RWPE2 (cell line): ENCODE results near the gene C22orf23.

Experiments
- ATAC-seq: fragments of 200-7000 bp; cut with Tn5 transposase; 3 replicates; pipeline ENCODE4 v1.9.1; 2021; ENCODE audit warnings: low read depth
- DNase-seq: peaks from one replicate; pipeline ENCODE4 v3.0.0-alpha.2; 2020; ENCODE audit warnings: low spot score
- H3K27ac ChIP-seq: fragments of 450-650 bp; 2 replicates; pipeline ENCODE4 v1.5.1; 2017; ENCODE audit warnings: mild to moderate bottlenecking; ENCODE audit not compliant: poor library complexity, severe bottlenecking
- H3K27me3 ChIP-seq: fragments of 250-450 bp; sonication (Bioruptor Pico); 2 replicates; pipeline ENCODE4 v1.5.1; 2021; ENCODE audit warnings: mild to moderate bottlenecking, moderate library complexity; ENCODE audit not compliant: insufficient read depth, poor library complexity, severe bottlenecking
- H3K36me3 ChIP-seq: fragments of 250-450 bp; sonication (Bioruptor Pico); 2 replicates; pipeline ENCODE4 v1.5.1; 2020; ENCODE audit warnings: low read depth, mild to moderate bottlenecking, moderate library complexity
- H3K4me1 ChIP-seq: fragments of 250-450 bp; sonication (Bioruptor Pico); 2 replicates; pipeline ENCODE4 v1.5.1; 2021; ENCODE audit warnings: mild to moderate bottlenecking, moderate library complexity; ENCODE audit not compliant: insufficient read depth, poor library complexity, severe bottlenecking
- H3K4me3 ChIP-seq: fragments of 250-450 bp; sonication (Bioruptor Pico); 2 replicates; pipeline ENCODE4 v1.5.1; 2021; ENCODE audit warnings: mild to moderate bottlenecking, moderate library complexity; ENCODE audit not compliant: severe bottlenecking
- H3K9me3 ChIP-seq: fragments of 250-450 bp; sonication (Bioruptor Pico); 2 replicates; pipeline ENCODE4 v1.5.1; 2021; ENCODE audit warnings: mild to moderate bottlenecking, moderate library complexity; ENCODE audit not compliant: severe bottlenecking
- TF ChIP-seq, protein P1 (sequence below): fragments of 450-650 bp; IDR thresholded peaks from one replicate; pipeline ENCODE4 v1.5.1; 2017; ENCODE audit warnings: mild to moderate bottlenecking, moderate library complexity; ENCODE audit not compliant: poor library complexity, severe bottlenecking

C22orf23 gene

DNA sequence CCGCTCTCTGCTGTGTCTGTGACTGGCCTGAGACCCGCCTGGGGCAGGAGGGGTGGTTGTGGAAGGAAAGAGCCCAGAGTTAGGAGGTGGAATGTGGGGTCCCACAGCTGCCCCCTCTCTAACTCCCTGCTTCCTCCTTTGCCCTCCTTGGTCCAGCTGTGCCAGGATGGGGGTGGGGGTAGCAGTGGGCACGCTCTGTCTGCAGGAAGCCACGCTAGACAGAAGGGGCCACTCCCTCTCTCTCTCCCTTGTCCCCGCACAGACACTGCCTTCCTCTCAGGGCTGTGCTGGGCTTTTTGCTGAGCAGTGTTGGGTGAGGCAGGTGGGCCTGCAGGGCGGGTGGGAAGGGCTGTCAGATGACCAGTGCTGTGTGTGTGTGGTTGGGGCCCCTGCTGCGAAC lies 33.0 kb upstream of the C22orf23 start:
- H3K4me1 ChIP-seq = no peaks in the 10 kb centered on the region
- no peaks in the 10 kb centered on the region for H3K9me3 ChIP-seq
- H3K36me3 ChIP-seq = no peaks in the 10 kb centered on the region
- DNase-seq (no peak), ATAC-seq (no peak)
- TF ChIP-seq, protein P1, sequence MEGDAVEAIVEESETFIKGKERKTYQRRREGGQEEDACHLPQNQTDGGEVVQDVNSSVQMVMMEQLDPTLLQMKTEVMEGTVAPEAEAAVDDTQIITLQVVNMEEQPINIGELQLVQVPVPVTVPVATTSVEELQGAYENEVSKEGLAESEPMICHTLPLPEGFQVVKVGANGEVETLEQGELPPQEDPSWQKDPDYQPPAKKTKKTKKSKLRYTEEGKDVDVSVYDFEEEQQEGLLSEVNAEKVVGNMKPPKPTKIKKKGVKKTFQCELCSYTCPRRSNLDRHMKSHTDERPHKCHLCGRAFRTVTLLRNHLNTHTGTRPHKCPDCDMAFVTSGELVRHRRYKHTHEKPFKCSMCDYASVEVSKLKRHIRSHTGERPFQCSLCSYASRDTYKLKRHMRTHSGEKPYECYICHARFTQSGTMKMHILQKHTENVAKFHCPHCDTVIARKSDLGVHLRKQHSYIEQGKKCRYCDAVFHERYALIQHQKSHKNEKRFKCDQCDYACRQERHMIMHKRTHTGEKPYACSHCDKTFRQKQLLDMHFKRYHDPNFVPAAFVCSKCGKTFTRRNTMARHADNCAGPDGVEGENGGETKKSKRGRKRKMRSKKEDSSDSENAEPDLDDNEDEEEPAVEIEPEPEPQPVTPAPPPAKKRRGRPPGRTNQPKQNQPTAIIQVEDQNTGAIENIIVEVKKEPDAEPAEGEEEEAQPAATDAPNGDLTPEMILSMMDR = no peak
- H3K27me3 ChIP-seq = no peaks in the 10 kb centered on the region
- H3K27ac ChIP-seq = no peak overlapping the region
- no peak overlapping the region for H3K4me3 ChIP-seq

DNA sequence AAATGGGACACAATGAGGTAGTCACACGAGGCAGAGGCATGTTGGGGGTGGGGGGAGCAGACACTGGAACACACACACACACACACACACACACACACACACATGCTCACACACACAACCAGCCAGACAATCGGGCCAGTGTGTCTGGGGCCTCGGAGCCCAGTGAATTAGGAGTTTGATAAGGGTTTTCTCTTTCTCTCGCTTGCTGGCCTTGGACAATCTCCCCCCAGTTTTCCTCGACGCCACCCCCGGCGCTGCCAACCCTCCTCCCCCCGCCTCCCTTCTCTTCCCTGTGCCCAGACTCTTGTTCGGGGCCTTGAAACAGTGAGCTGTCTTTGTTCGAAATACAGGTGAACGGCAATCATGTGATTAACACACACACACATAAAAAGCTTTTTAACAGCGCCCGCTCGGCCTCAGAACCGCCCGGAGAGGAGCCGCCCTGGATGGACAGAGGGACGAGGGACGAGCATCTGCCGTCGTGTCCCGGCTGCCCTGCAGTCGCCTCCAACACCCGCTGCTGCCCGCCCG lies 32.4 kb upstream of the C22orf23 start:
- Histone ChIP-seq H3K4me1 (no peaks in the 10 kb centered on the region), H3K27ac (no peak overlapping the region), H3K9me3 (no peaks in the 10 kb centered on the region), H3K36me3 (no peaks in the 10 kb centered on the region), H3K4me3 (no peak overlapping the region), H3K27me3 (no peaks in the 10 kb centered on the region)
- ATAC-seq (no peak), DNase-seq (no peak)
- TF ChIP-seq, protein P1 = no peak

DNA sequence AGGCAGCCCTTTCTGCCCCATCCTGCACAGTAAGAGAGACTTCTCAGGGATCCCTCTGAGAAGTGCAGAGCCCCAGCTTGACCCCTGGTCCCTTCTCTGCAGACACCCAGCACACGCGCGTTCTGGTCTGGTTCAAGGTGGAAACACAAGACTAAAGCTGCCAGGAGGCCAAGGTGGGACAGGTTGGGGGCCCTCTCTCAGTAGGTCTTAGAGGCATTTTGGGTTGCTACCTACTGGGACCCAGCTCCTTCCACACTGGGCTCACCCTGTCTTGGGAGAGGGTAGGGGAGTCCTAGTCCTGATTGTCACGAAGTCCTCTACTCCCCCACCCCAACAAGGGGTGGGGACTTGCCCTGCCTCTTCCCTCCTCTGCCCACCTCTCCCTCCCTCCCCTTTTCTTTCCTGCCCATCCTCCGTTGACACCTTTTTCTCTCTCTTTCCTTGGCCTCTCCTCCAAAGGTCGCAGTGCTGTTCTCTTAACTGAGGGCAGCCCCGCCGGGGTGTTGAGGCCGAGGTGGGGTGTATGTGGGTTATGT lies 31.7 kb upstream of the C22orf23 start:
- no peak overlapping the region for H3K4me3 ChIP-seq
- no peaks in the 10 kb centered on the region for H3K9me3 ChIP-seq
- H3K4me1 ChIP-seq = no peaks in the 10 kb centered on the region
- DNase-seq = no peak
- no peaks in the 10 kb centered on the region for H3K36me3 ChIP-seq
- H3K27ac ChIP-seq = no peak overlapping the region
- H3K27me3 ChIP-seq = no peaks in the 10 kb centered on the region
- no peak for ATAC-seq
- TF ChIP-seq, protein P1 = no peak

DNA sequence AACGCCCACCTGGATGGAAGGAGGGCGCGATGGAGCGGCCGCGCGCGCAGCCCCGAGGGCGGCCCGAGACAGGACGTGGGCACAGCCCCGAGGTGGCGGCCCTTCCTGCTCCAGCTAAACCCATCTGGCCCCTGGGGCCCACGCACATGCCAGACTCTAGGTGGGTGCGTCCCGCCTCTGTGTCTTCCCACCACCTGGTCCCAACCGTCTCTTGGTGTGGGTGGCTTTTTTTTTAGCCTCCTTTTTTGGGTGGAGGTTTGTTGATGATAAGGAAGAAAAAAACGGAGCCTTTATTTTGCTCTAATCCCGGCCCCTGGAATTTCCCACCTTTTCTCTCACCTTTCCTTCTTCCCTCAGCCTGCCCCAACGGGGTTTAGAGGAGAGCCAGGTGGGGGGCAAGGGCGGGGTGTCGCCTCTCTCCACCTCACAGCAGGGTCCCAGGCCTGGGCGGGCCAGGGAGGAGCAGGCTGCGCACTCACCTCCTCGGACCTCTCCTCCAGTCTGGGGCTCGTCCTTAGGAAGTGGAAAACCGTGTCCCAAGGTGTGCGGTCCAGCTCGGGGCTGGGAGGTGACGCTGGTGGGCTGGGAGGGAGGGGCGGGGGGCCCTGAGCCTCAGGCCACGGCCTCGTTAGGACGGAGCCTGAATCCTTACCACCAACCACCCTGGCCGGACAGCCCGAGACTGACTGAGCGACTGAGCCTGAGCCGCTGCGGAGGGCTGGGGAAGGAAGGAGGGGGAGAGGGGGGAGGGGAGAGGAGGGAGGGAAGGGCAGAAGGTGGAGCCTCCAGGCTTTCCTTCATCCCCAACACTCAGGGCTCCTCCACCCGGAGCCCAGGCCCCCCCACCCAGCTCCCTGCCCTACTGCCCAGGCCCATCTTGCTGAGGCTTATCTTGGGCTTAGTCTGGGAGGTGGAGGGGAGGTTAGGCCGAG lies 30.7 kb upstream of the C22orf23 start, which contains the start of gene SOX10:
Gene SOX10, minus strand, starts transcription at position 696 of the 932 bp plus-strand sequence. CDS start 771 bp downstream, outside the sequence.
- no peaks in the 10 kb centered on the region for H3K27me3 ChIP-seq
- no peak within 1 kb of the TSS for H3K27ac ChIP-seq
- H3K9me3 ChIP-seq = no peaks in the 10 kb centered on the region
- TF ChIP-seq, protein P1 = no peak
- no peaks in the 10 kb centered on the region for H3K4me1 ChIP-seq
- no peaks in the 10 kb centered on the region for H3K36me3 ChIP-seq
- no peak within 1 kb of the TSS for H3K4me3 ChIP-seq
- ATAC-seq (no peak), DNase-seq (no peak)
